Measurements from ENCODE around the gene KLHDC8B. TPM values are rescaled to one million over a fixed set of nuclear protein-coding genes. Genes with fewer than 3 reads are reported as not detected.

The KLHDC8B gene
- total RNA-seq, 1 donor from 2014 or later: 1.2 TPM

DNA sequence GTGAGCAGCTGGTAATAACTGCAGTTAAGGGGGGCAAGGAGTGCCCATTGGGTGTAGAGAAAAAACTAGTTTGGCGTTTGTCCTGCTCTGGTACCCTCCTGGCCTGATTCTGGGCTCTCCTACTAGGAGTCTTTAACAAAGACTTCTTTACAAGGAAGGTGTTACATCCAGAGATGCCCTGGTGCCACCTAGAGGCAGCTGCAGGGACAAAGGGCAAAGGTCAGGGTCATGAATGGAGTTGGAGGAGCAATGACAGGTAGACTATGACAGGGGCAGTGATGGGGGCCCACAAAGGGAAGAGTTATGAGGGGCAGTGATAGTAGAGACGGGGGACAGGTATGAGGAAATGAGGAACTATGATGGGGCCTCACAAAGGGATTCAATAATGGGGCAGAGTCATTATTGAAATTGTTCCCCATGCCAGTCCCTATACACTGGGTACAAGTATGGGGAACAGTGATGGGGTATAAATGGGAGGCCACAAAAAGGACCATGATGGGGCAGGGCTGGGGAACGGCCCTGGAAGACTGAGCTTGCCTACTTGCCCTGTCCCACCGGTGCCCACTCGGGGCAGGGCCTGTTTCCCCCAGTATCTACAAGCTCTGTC lies 13.2 kb upstream of the KLHDC8B start:
- peaks cover 13% of the 10 kb centered on the region for H3K36me3 Mint-ChIP-seq (ENCODE audit: low read depth)
- H3K9me3 Mint-ChIP-seq: no peaks in the 10 kb centered on the region
- TF ChIP-seq, protein P1, sequence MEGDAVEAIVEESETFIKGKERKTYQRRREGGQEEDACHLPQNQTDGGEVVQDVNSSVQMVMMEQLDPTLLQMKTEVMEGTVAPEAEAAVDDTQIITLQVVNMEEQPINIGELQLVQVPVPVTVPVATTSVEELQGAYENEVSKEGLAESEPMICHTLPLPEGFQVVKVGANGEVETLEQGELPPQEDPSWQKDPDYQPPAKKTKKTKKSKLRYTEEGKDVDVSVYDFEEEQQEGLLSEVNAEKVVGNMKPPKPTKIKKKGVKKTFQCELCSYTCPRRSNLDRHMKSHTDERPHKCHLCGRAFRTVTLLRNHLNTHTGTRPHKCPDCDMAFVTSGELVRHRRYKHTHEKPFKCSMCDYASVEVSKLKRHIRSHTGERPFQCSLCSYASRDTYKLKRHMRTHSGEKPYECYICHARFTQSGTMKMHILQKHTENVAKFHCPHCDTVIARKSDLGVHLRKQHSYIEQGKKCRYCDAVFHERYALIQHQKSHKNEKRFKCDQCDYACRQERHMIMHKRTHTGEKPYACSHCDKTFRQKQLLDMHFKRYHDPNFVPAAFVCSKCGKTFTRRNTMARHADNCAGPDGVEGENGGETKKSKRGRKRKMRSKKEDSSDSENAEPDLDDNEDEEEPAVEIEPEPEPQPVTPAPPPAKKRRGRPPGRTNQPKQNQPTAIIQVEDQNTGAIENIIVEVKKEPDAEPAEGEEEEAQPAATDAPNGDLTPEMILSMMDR (IDR thresholded peaks at IDR 0.05): no peak
- no peaks in the 10 kb centered on the region for H3K27me3 Mint-ChIP-seq
- peak; percentile 84 for ATAC-seq (ENCODE audit: low read depth)
- intact Hi-C loops (cut with micrococcal nuclease): loop anchor here (1.0 to 10.0 kb wide), 3 partner anchors 63 to 423 kb away; partner anchors contain the start of gene QRICH1
- ChIA-PET POLR2A (interaction anchor here (0.5 kb wide), 1 partner anchor 10 kb away, joined by 11 read pairs; no protein-coding TSS in a partner anchor), CTCF (interaction anchor here (1.0 to 5.0 kb wide), 4 partner anchors 11 to 170 kb away, joined by 3 to 46 read pairs (median 4); partner anchors contain the start of genes P4HTM, QRICH1 and USP19)
- DNase-seq: peak; percentile 26
- no peak overlapping the region for H3K27ac Mint-ChIP-seq
- no peak overlapping the region for H3K4me3 Mint-ChIP-seq
- peaks cover 2% of the 10 kb centered on the region for H3K4me1 Mint-ChIP-seq

DNA sequence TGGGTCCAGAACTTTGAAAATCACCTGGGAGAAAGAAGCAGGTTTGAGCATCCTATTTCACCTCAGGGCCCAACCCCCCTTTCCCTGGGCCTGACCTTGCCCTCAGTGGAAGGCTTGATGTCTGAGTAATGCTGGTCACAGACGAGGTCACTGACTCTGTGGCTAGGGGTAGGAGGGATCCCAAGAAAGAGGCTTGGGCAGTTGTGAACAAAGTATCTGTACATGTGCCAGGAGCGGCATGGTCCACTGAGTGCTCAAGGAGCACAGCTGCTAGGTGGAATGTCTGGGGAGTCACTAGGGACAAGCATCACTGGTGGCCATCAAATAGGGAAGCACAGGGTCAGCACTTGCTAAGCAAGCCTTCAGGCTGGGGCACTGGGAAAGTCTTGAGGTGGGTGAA lies 12.6 kb upstream of the KLHDC8B start:
- Mint-ChIP-seq H3K4me1 (peaks cover 2% of the 10 kb centered on the region), H3K4me3 (no peak overlapping the region), H3K27ac (peak overlapping the region; percentile 5), H3K9me3 (no peaks in the 10 kb centered on the region), H3K36me3 (ENCODE audit: low read depth) (peaks cover 18% of the 10 kb centered on the region), H3K27me3 (no peaks in the 10 kb centered on the region)
- POLR2A ChIA-PET: no interaction called here
- TF ChIP-seq, protein P1 (IDR thresholded peaks at IDR 0.05): no peak
- ATAC-seq (ENCODE audit: low read depth) (no peak), DNase-seq (no peak)
- CTCF ChIA-PET: interaction anchor here (1.0 to 5.0 kb wide), 3 partner anchors 38 to 171 kb away, joined by 3 to 46 read pairs (median 3); partner anchors contain the start of genes P4HTM, QRICH1 and USP19
- intact Hi-C loops (cut with micrococcal nuclease): loop anchor here (1.0 to 10.0 kb wide), 3 partner anchors 64 to 424 kb away; partner anchors contain the start of gene QRICH1

DNA sequence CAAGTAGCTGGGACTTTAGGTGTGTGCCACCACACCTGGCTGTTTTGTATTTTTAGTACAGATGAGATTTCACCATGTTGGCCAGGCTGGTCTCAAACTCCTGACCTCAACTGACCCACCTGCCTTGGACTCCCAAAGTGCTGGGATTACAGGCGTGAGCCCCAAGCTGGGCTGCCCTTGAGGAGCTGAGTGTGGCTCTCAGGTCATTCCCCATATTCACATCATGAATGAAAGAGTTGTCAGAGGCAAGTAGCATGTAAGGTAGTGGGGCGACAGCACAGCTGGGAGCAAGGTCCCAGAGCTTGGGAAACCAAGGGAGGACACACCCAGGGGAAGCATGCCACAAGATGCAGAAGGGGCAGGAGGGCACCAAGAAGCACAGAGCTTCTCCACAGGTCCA lies 10.2 kb upstream of the KLHDC8B start:
- H3K4me3 Mint-ChIP-seq: no peak overlapping the region

DNA sequence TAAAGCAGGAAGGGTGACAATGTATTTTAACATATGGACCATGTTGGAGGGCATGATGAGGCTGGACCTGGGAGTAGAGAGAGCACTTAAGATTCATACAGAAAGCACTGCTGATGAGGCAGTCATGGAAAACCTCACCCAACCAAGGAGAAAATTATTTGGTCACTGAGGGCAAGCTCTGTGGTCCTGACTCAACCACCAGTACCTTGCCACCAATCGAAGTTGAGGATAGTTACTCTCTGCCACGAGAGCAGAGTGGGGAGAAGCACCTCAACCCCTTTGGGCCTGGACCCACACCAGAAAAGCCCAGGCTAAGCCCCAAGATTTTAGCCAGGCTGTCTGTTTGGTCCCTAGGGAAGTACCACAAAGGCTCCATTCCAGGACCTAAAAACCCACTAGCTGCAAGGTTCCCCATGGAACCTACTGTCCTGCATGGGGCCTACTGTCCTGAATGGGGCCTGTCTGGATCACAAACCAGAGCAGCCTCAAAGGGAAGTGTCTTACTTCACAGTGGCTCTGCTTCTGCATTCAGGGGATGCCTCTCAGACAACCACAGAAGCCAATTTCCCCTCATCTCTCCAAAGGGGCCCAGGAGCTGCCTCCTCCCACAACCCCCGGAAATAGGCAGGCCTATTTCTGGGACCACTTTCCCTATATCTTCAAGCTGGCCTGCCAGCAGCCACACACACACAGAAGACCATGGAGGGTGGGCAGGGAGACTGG lies 9.4 kb upstream of the KLHDC8B start:
- POLR2A ChIA-PET: interaction anchor here (0.6 to 1.0 kb wide), 2 partner anchors 28 to 140 kb away, joined by 3 to 4 read pairs; partner anchors contain the start of gene NDUFAF3
- H3K27ac Mint-ChIP-seq: no peak overlapping the region

More for the DNA sequence above, 10.2 kb upstream of the KLHDC8B start:
- ChIA-PET CTCF (no interaction called here), POLR2A (interaction anchor here (1.0 kb wide), 1 partner anchor 139 kb away, joined by 3 read pairs; the partner anchor contains the start of gene NDUFAF3)
- ATAC-seq (ENCODE audit: low read depth) (no peak), DNase-seq (no peak)
- peaks cover 17% of the 10 kb centered on the region for H3K4me1 Mint-ChIP-seq
- H3K27me3 Mint-ChIP-seq: no peaks in the 10 kb centered on the region
- H3K36me3 Mint-ChIP-seq (ENCODE audit: low read depth): peaks cover 32% of the 10 kb centered on the region
- intact Hi-C loops (cut with micrococcal nuclease): no loop called here
- no peaks in the 10 kb centered on the region for H3K9me3 Mint-ChIP-seq
- TF ChIP-seq, protein P1 (IDR thresholded peaks at IDR 0.05): no peak
- no peak overlapping the region for H3K27ac Mint-ChIP-seq

More for the DNA sequence above, 9.4 kb upstream of the KLHDC8B start:
- intact Hi-C loops (cut with micrococcal nuclease): no loop called here
- no peaks in the 10 kb centered on the region for H3K9me3 Mint-ChIP-seq
- TF ChIP-seq, protein P1 (IDR thresholded peaks at IDR 0.05): no peak
- CTCF ChIA-PET: no interaction called here
- ATAC-seq (ENCODE audit: low read depth) (no peak), DNase-seq (no peak)
- H3K27me3 Mint-ChIP-seq: no peaks in the 10 kb centered on the region
- H3K4me1 Mint-ChIP-seq: peaks cover 25% of the 10 kb centered on the region
- H3K36me3 Mint-ChIP-seq (ENCODE audit: low read depth): peaks cover 34% of the 10 kb centered on the region
- no peak overlapping the region for H3K4me3 Mint-ChIP-seq
